Right lobe of liver (tissue), 6 donors: ENCODE data around the gene MBOAT7. TPM values are rescaled to one million over a fixed set of nuclear protein-coding genes. Genes with fewer than 3 reads are reported as not detected.
A peak's percentile ranks its signal among the peaks of the same experiment; 100 is the strongest.
"Not testable (repeated sequence)": the region's sequence is repeated elsewhere in the genome, so short reads cannot be mapped to it uniquely, and the experiment has no call there.

Source experiments
- ATAC-seq, 4 donors: fragments of 200-7000 bp; cut with Tn5 transposase; one replicate each; pipeline ENCODE4 v1.9.1; 2020; ENCODE audit warnings: mild to moderate bottlenecking in 4 of 4, moderate library complexity in 4 of 4
- DNase-seq, 3 donors: peaks; one replicate each; pipeline ENCODE4 v3.0.0-alpha.2; 2020
- H3K27ac ChIP-seq, 3 donors: fragments of 200-600 bp; one replicate each; pipeline ENCODE4 v1.8.0; 2022
- H3K27me3 ChIP-seq, 2 donors: fragments of 200-600 bp; one replicate each; pipeline ENCODE4 v1.8.0; 2022
- H3K36me3 ChIP-seq, 4 donors: fragments of 200-600 bp; sonication (generic) in 1 of 4; one replicate each; pipeline versions ENCODE4 v1.5.1 to v1.8.0; 2017 to 2022; ENCODE audit warnings: control low read depth in 1 of 4
- H3K4me1 ChIP-seq, 4 donors: fragments of 200-600 bp; sonication (generic) in 1 of 4; one replicate each; pipeline versions ENCODE4 v1.5.1 to v1.8.0; 2017 to 2022; ENCODE audit warnings: control low read depth in 1 of 4
- H3K4me3 ChIP-seq, 3 donors: fragments of 200-600 bp; one replicate each; pipeline ENCODE4 v1.8.0; 2022
- H3K9me3 ChIP-seq, 4 donors: fragments of 200-600 bp; sonication (generic) in 1 of 4; one replicate each; pipeline versions ENCODE4 v1.5.1 to v1.8.0; 2017 to 2022; ENCODE audit warnings: control low read depth in 1 of 4
- CTCF ChIP-seq, 4 donors: fragments of 200-600 bp in 3 of 4; fragments of 450-650 bp in 1 of 4; IDR thresholded peaks; one replicate each; pipeline versions ENCODE4 v1.5.1 to v1.8.0; 2016 to 2022; ENCODE audit warnings: antibody characterized with exemption in 4 of 4, mild to moderate bottlenecking in 2 of 4
- POLR2A ChIP-seq: fragments of 450-650 bp; IDR thresholded peaks from one replicate; pipeline ENCODE4 v1.6.1; 2017; ENCODE audit warnings: antibody characterized with exemption, mild to moderate bottlenecking
- WGBS: methylation state at CpG from one replicate; pipeline ENCODE4 v1.1.6; 2018; ENCODE audit warnings: low coverage, low lambda C conversion rate; ENCODE audit not compliant: insufficient coverage; ENCODE audit errors: missing lambda C conversion rate; 5-methylcytosine and 5-hydroxymethylcytosine counted together
- intact Hi-C, 2 donors: fragments of 100-400 bp; cut with DNase I; formaldehyde crosslinking; loops; one replicate each; pipeline versions ENCODE4 v1.11.2 to v1.14.1; 2022
- total RNA-seq, 6 experiments: library from RNA; depleted of rRNA in 2 of 6; stranded (reverse); fragments of >200 nt in 2 of 6; fragmentation: NEBNext Ultra II Directional in 3 of 6; extraction: Animal tissue kit (Norgen Biotek cat#: 25700) in 3 of 6; gene quantifications; one replicate each; pipeline versions ENCODE4 v1.1.0 to v1.2.4, GENCODE V29; 2016 to 2023
- donor health status: DM: no; HTN: yes; CAD: no.
- donor health status: DM: no; HTN: no; CAD: no.
- donor health status: DM: no; HTN: no; CAD: no.
- donor health status: DM: no; HTN: yes; CAD: no.
- donor health status: DM: no; HTN: yes; CAD: no.

The MBOAT7 gene
- total RNA-seq, 6 experiments from 2014 or later: 26.6 to 57.7 (median 32.9) TPM

- no peak for TF ChIP-seq POLR2A
- no peak for TF ChIP-seq CTCF (IDR thresholded peaks at IDR 0.05)
- H3K4me3 ChIP-seq: no peak overlapping the region
These were observed 29.7 kb upstream of the MBOAT7 start for GRCh38 chr19:54218960-54219661.

GRCh38 chr19:54218259-54218658 lies 28.9 kb upstream of the MBOAT7 start:
- Histone ChIP-seq H3K4me3 (no peak overlapping the region), H3K36me3 (peaks cover 0 to 3% (median 1%) of the 10 kb centered on the region in 4 donors)

More at GRCh38 chr19:54218960-54219661, 29.7 kb upstream of the MBOAT7 start:
- Histone ChIP-seq H3K27me3 (no peaks in the 10 kb centered on the region), H3K27ac (no peak overlapping the region), H3K36me3 (peaks cover 0 to 3% (median 1%) of the 10 kb centered on the region in 4 donors), H3K9me3 (no peaks in the 10 kb centered on the region), H3K4me1 (peaks cover 0 to under 1% (median 0%) of the 10 kb centered on the region in 4 donors)
- DNase-seq (peak in 1 of 3 donors; percentile 46), ATAC-seq (no peak)
- intact Hi-C loops: no loop called here
- 80% methylated on average over 6 of the region's 27 CpGs for WGBS

DNA sequence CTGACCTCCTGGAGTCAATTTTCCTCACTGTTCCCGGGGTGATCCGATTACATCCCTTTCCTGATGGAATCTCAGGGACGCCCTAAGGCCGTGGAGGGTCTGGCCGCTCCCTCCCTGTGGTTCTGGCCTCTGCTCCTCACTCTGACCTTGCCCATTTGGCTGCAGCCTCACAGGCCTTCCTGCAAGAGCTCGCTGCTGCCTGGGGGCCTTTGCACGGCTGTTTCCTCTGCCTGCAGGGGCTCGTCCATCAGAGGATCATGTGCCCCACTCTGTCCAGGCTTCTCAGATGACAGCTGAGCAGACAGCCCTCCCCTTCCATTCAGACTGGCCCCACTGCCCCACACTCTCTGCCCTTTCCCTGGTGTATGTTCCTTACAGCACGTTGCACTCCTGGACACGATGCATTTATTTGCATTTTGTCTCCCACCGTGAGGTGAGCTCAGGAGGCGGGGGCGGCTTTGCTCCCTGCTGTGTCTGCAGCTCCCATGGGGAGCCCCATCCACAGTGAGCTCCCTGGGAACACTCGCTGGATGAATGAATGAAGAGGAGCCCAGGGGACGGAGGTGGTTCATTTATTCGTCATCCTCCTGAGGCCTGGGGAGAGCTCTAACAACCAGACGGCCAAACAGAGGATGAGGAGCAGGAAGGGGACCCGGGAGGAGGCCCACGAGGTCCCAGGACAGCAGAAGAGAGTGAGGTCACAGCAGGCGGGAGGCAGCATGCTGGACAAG lies 28.3 kb upstream of the MBOAT7 start:
- WGBS: 51% methylated on average over 3 of the region's 20 CpGs
- H3K36me3 ChIP-seq, DNase-seq, H3K9me3 ChIP-seq, ATAC-seq, H3K27ac ChIP-seq, intact Hi-C loops, H3K4me1 ChIP-seq, H3K27me3 ChIP-seq, H3K4me3 ChIP-seq: not testable (repeated sequence)

More at GRCh38 chr19:54218259-54218658, 28.9 kb upstream of the MBOAT7 start:
- Histone ChIP-seq H3K27ac (no peak overlapping the region), H3K27me3 (no peaks in the 10 kb centered on the region), H3K9me3 (no peaks in the 10 kb centered on the region), H3K4me1 (peaks cover 0 to 7% (median 0%) of the 10 kb centered on the region in 4 donors)
- WGBS: no CpG with 5 or more reads among the region's 8 CpGs
- intact Hi-C loops: no loop called here
- TF ChIP-seq POLR2A: no peak
- no peak for TF ChIP-seq CTCF (IDR thresholded peaks at IDR 0.05)
- ATAC-seq (peak in 1 of 4 donors; percentile 3), DNase-seq (no peak)

DNA sequence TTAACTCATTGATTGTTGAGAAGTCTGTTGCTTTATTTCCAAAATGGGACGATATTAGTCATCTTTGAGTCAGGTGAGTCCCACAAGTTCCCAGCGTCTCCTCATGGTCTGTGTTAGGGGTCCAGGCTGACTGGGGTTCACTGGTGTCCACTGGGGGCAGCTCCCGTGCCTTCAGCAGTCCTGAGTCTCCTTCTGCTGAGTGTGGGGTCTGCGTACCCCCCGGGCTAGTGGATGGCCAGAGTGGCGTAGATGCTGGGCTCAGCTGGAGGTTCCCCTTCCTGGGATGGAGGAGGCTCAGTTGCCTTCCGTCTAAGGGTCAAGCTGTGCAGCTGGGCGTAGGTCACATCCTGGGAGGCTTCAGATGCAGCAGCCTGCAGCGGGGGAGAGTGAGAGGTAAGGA lies 27.5 kb upstream of the MBOAT7 start:
- Histone ChIP-seq H3K4me1 (peaks cover 0 to 7% (median 0%) of the 10 kb centered on the region in 4 donors), H3K27me3 (no peaks in the 10 kb centered on the region), H3K27ac (no peak overlapping the region), H3K9me3 (no peaks in the 10 kb centered on the region), H3K4me3 (no peak overlapping the region), H3K36me3 (peaks cover 0 to 3% (median 1%) of the 10 kb centered on the region in 4 donors)
- TF ChIP-seq CTCF (IDR thresholded peaks at IDR 0.05) (no peak), POLR2A (no peak)
- peak in 1 of 4 donors; percentile 16 for ATAC-seq
- intact Hi-C loops: no loop called here
- 90% methylated on average over 5 of the region's 9 CpGs for WGBS
- no peak for DNase-seq

DNA sequence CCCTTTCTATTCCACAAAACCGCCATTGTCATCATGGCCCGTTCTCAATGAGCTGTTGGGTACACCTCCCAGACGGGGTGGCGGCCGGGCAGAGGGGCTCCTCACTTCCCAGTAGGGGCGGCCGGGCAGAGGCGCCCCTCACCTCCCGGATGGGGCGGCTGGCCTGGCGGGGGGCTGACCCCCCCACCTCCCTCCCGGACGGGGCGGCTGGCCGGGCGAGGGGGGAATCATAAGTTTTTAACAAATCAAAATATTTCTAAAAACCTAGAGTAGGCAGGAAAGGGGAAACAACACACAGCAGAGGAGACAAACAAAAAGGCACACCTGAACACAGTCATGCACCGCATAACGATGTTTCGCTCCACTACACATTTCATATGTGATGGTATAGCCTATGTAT lies 25.4 kb upstream of the MBOAT7 start:
- H3K36me3 ChIP-seq, H3K9me3 ChIP-seq, H3K4me3 ChIP-seq, H3K27me3 ChIP-seq, H3K27ac ChIP-seq, ATAC-seq, intact Hi-C loops, DNase-seq: not testable (repeated sequence)
- peaks cover 0 to 23% (median 7%) of the 10 kb centered on the region in 4 donors for H3K4me1 ChIP-seq
- WGBS: 92% methylated on average over 12 of the region's 19 CpGs

DNA sequence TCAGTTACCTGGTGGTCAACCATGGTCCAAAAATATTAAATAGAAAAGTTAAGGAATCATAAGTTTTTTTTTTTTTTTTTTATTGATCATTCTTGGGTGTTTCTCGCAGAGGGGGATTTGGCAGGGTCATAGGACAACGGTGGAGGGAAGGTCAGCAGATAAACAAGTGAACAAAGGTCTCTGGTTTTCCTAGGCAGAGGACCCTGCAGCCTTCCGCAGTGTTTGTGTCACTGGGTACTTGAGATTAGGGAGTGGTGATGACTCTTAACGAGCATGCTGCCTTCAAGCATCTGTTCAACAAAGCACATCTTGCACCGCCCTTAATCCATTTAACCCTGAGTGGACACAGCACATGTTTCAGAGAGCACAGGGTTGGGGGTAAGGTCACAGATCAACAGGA lies 24.8 kb upstream of the MBOAT7 start:
- H3K27ac ChIP-seq, H3K27me3 ChIP-seq, H3K4me3 ChIP-seq, intact Hi-C loops, H3K36me3 ChIP-seq, ATAC-seq, DNase-seq, H3K9me3 ChIP-seq: not testable (repeated sequence)
- WGBS: 33% methylated on average over 3 of the region's 5 CpGs
- peaks cover 0 to 28% (median 10%) of the 10 kb centered on the region in 4 donors for H3K4me1 ChIP-seq
